Panc1 (cell line): Measurements from ENCODE around the gene MDC1. TPM values are rescaled to one million over a fixed set of nuclear protein-coding genes. Genes with fewer than 3 reads are reported as not detected.

ENCODE experiments used
- ATAC-seq: fragments of 200-7000 bp; cut with Tn5 transposase; 2 replicates; pipeline ENCODE4 v1.9.1; 2020; ENCODE audit warnings: mild to moderate bottlenecking, moderate library complexity
- BruUV-seq: library from RNA; stranded (reverse); fragments of 400-500 nt; replicated peaks from 2 replicates; lab custom pipeline; 2021; lab: Mats Ljungman, UMichigan
- CTCF ChIA-PET: fragments of 300-600 bp; sonication (Branson Sonifier 250); formaldehyde crosslinking; loops from one replicate; lab custom pipeline; 2022; ENCODE audit warnings: antibody characterized with exemption; lab: Charles Lee
- POLR2A ChIA-PET: fragments of 300-600 bp; sonication (Branson Sonifier 250); formaldehyde crosslinking; loops from one replicate; lab custom pipeline; 2022; ENCODE audit warnings: antibody characterized with exemption; lab: Charles Lee
- DNase-seq: peaks from one replicate; pipeline ENCODE4 v3.0.0-alpha.2; 2010; ENCODE audit warnings: low read depth, low spot score
- H3K27ac ChIP-seq: 2 replicates; pipeline ENCODE4 v1.5.1; 2011; ENCODE audit warnings: mild to moderate bottlenecking, low read length, inconsistent platforms
- H3K27me3 ChIP-seq: fragments of 200-500 bp; sonication (Bioruptor generic); 2 replicates; pipeline ENCODE4 v1.6.0; 2014; ENCODE audit warnings: low read length, inconsistent platforms; ENCODE audit not compliant: control insufficient read depth, insufficient read depth
- H3K36me3 ChIP-seq: fragments of 200-500 bp; sonication (Bioruptor generic); 2 replicates; pipeline ENCODE4 v1.5.1; 2014; ENCODE audit warnings: inconsistent platforms, mild to moderate bottlenecking, low read length, moderate library complexity; ENCODE audit not compliant: control insufficient read depth, insufficient read depth
- H3K4me1 ChIP-seq: 2 replicates; pipeline ENCODE4 v1.5.1; 2011; ENCODE audit warnings: inconsistent platforms, mild to moderate bottlenecking, low read length, moderate library complexity; ENCODE audit not compliant: control insufficient read depth, insufficient read depth
- H3K4me3 ChIP-seq, 2 experiments: 2 replicates each; pipeline ENCODE4 v1.5.1; 2011 to 2012; ENCODE audit warnings: low read depth in 2 of 2, low read length in 2 of 2, mild to moderate bottlenecking in 2 of 2, inconsistent platforms in 1 of 2, moderate library complexity in 1 of 2
- H3K9me3 ChIP-seq: fragments of 200-500 bp; sonication (Bioruptor generic); 2 replicates; pipeline ENCODE4 v1.5.1; 2014; ENCODE audit warnings: low read depth, mild to moderate bottlenecking, inconsistent platforms, low read length, moderate library complexity; ENCODE audit not compliant: control insufficient read depth, insufficient read depth
- CTCF ChIP-seq: fragments of 450-650 bp; IDR thresholded peaks from 2 replicates; pipeline ENCODE4 v1.5.1; 2017; ENCODE audit warnings: mild to moderate bottlenecking
- POLR2AphosphoS5 ChIP-seq: IDR thresholded peaks from 2 replicates; pipeline ENCODE4 v1.6.1; 2012; ENCODE audit warnings: mild to moderate bottlenecking, low read depth, low read length, moderate library complexity
- REST ChIP-seq, 2 experiments: IDR thresholded peaks; 2 replicates each; pipeline ENCODE4 v1.6.1; 2011 to 2012; ENCODE audit warnings: low read depth in 2 of 2, control low read depth in 1 of 2, low read length in 1 of 2, mild to moderate bottlenecking in 1 of 2, moderate library complexity in 1 of 2; ENCODE audit not compliant: insufficient read depth in 1 of 2
- SIN3A ChIP-seq: IDR thresholded peaks from 2 replicates; pipeline ENCODE4 v1.6.1; 2012; ENCODE audit warnings: low read depth, mild to moderate bottlenecking, low read length, moderate library complexity, borderline replicate concordance; ENCODE audit not compliant: insufficient read depth
- TCF7L2 ChIP-seq: IDR thresholded peaks from 2 replicates; pipeline ENCODE4 v1.6.1; 2011; ENCODE audit warnings: mild to moderate bottlenecking, low read depth, low read length, inconsistent platforms
- in situ Hi-C: cut with HindIII; loops from 2 replicates; pipeline ENCODE4 v1.10.0; 2016; ENCODE audit warnings: low sequenced_read_pairs, low pct_unique_long_range_greater_than_20kb
- intact Hi-C: fragments of 100-400 bp; cut with micrococcal nuclease; formaldehyde crosslinking; loops from one replicate; pipeline ENCODE4 v1.10.0; 2022; ENCODE audit not compliant: unreplicated experiment
- total RNA-seq: library from RNA; stranded (reverse); gene quantifications from one replicate; pipeline ENCODE4 v1.2.1, GENCODE V29; 2021; ENCODE audit not compliant: unreplicated experiment

The MDC1 gene
- total RNA-seq, 1 experiment from 2014 or later = 68.6 TPM

GRCh38 chr6:30678964-30679726, 37.9 kb downstream of the MDC1 start:
- no TSS peak for BruUV-seq
- intact Hi-C loops (loop anchor here (5.0 kb wide), 1 partner anchor 198 kb away; no protein-coding TSS in a partner anchor), in situ Hi-C loops (no loop called here)
- Histone ChIP-seq H3K27me3 (no peaks in the 10 kb centered on the region), H3K4me1 (peaks cover 19% of the 10 kb centered on the region), H3K4me3 (peak overlapping the region; percentile 1 to 45; a peak in 3 of 4 replicates), H3K27ac (peak overlapping the region; percentile 64), H3K36me3 (0 out of 2 replicates have a peak, but pooled peaks cover 2% of the 10 kb centered on the region), H3K9me3 (no peaks in the 10 kb centered on the region)
- DNase-seq (no peak), ATAC-seq (peak; percentile 78)
- TF ChIP-seq TCF7L2 = no peak
- TF ChIP-seq CTCF = peak; percentile 98
- ChIA-PET CTCF (interaction anchor here (0.6 to 1.3 kb wide), 9 partner anchors 9 to 82 kb away, joined by 3 to 11 read pairs (median 4); no protein-coding TSS in a partner anchor), POLR2A (interaction anchor here (0.6 to 0.7 kb wide), 3 partner anchors 47 to 973 kb away, joined by 3 to 10 read pairs (median 5); partner anchors contain the start of gene BAG6)

GRCh38 chr6:30676660-30677285, 40.3 kb downstream of the MDC1 start:
- no peak overlapping the region for H3K27ac ChIP-seq
- ChIA-PET POLR2A (no interaction called here), CTCF (interaction anchor here (0.7 to 0.9 kb wide), 2 partner anchors 51 to 530 kb away, joined by 3 read pairs; no protein-coding TSS in a partner anchor)
- ATAC-seq (no peak), DNase-seq (no peak)
- no peak overlapping the region for H3K4me3 ChIP-seq
- intact Hi-C loops (loop anchor here (5.0 kb wide), 1 partner anchor 201 kb away; no protein-coding TSS in a partner anchor), in situ Hi-C loops (no loop called here)
- H3K4me1 ChIP-seq = peaks cover 11% of the 10 kb centered on the region
- H3K27me3 ChIP-seq = no peaks in the 10 kb centered on the region
- H3K9me3 ChIP-seq = no peaks in the 10 kb centered on the region
- TSS peak; percentile 59 for BruUV-seq
- TF ChIP-seq CTCF (no peak), TCF7L2 (no peak), POLR2AphosphoS5 (no peak), SIN3A (no peak), REST (IDR thresholded peaks at IDR 0.05; ENCODE audit: insufficient read depth in 1 of 2, low read depth in 2 of 2, low read length in 1 of 2) (no peak)
- H3K36me3 ChIP-seq = 0 out of 2 replicates have a peak, but pooled peaks cover 2% of the 10 kb centered on the region
